OCI-LY1 (cell line): ENCODE measurements around the gene FBXO46.

Experiments used
- EZH2 ChIP-seq: fragments of 200-600 bp; sonication (generic), shearing (Covaris generic); IDR thresholded peaks from 2 replicates; pipeline ENCODE4 v1.8.0; 2017; ENCODE audit warnings: borderline replicate concordance, mixed run types, mild to moderate bottlenecking, antibody characterized with exemption, low read length, moderate library complexity, mixed read lengths
- TF ChIP-seq, protein P1 (sequence below): fragments of 200-600 bp; sonication (generic), shearing (Covaris generic); IDR thresholded peaks from 2 replicates; pipeline ENCODE4 v1.5.1; 2017; ENCODE audit warnings: mild to moderate bottlenecking, antibody characterized with exemption, low read length, moderate library complexity, mixed read lengths

GRCh38 chr19:45676851-45677263 is 53.8 kb downstream of the FBXO46 start:
- TF ChIP-seq, protein P1, sequence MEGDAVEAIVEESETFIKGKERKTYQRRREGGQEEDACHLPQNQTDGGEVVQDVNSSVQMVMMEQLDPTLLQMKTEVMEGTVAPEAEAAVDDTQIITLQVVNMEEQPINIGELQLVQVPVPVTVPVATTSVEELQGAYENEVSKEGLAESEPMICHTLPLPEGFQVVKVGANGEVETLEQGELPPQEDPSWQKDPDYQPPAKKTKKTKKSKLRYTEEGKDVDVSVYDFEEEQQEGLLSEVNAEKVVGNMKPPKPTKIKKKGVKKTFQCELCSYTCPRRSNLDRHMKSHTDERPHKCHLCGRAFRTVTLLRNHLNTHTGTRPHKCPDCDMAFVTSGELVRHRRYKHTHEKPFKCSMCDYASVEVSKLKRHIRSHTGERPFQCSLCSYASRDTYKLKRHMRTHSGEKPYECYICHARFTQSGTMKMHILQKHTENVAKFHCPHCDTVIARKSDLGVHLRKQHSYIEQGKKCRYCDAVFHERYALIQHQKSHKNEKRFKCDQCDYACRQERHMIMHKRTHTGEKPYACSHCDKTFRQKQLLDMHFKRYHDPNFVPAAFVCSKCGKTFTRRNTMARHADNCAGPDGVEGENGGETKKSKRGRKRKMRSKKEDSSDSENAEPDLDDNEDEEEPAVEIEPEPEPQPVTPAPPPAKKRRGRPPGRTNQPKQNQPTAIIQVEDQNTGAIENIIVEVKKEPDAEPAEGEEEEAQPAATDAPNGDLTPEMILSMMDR, result no peak
- TF ChIP-seq EZH2, result no peak
